GM10248 (cell line): ENCODE data around the gene KDM1B.
"Not testable (repeated sequence)": the region's sequence is repeated elsewhere in the genome, so short reads cannot be mapped to it uniquely, and the experiment has no call there.

Experiments used
- CTCF ChIA-PET: fragments of 300-600 bp; sonication (Branson Sonifier 250); formaldehyde crosslinking; extraction: SDS; loops from one replicate; lab custom pipeline; 2021; ENCODE audit warnings: antibody characterized with exemption; lab: Yijun Ruan, JAX
- POLR2A ChIA-PET: fragments of 350-650 bp; sonication (Branson Sonifier 250); formaldehyde crosslinking; extraction: SDS; loops from one replicate; lab custom pipeline; 2020; ENCODE audit warnings: antibody characterized with exemption; lab: Yijun Ruan, JAX
- DNase-seq: peaks from one replicate; pipeline ENCODE4 v3.0.0; 2012; ENCODE audit errors: extremely low spot score
- CTCF ChIP-seq: IDR thresholded peaks from 2 replicates; pipeline ENCODE4 v1.5.1; 2012; ENCODE audit warnings: mild to moderate bottlenecking, low read depth; ENCODE audit errors: extremely low read depth, missing control alignments, control extremely low read depth

KDM1B gene

GRCh38 chr6:18192026-18192425 lies 36.8 kb downstream of the KDM1B start:
- DNase-seq, result no peak
- ChIA-PET CTCF (interaction anchor here (1.0 to 1.3 kb wide), 3 partner anchors 8 to 13 kb away, joined by 3 to 4 read pairs (median 3); no protein-coding TSS in a partner anchor), POLR2A (no interaction called here)
- TF ChIP-seq CTCF, result no peak

GRCh38 chr6:18203786-18204185 lies 48.6 kb downstream of the KDM1B start:
- no peak for TF ChIP-seq CTCF
- ChIA-PET CTCF (interaction anchor here (0.9 to 2.0 kb wide), 3 partner anchors 12 to 24 kb away, joined by 3 to 4 read pairs (median 4); no protein-coding TSS in a partner anchor), POLR2A (no interaction called here)
- no peak for DNase-seq

DNA sequence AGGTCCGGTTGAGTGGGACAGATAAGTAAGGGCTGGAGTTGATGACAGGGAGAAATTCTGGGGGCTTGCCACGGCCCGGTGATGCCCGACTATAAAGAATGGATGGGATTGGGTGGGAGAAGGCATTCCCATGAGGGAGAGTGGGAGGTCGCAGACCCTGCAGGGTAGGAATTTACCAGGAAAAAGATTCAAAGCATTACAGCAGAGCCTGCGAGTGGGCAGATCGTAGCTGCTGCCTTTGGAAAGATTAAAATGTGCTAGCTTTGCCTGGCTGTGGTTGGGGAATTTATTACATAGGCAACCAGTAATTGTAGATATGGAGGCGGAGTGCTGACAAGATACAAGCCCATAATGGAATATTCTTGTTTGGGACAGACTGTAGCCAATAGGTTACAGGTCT lies 49.5 kb downstream of the KDM1B start:
- CTCF ChIA-PET, result interaction anchor here (0.9 to 1.3 kb wide), 2 partner anchors 13 to 16 kb away, joined by 3 to 4 read pairs; no protein-coding TSS in a partner anchor
- POLR2A ChIA-PET, result no interaction called here
- DNase-seq, result no peak
- TF ChIP-seq CTCF, result no peak

- DNase-seq, result no peak
- CTCF ChIA-PET, result interaction anchor here (1.1 kb wide), 1 partner anchor 48 kb away, joined by 3 read pairs; no protein-coding TSS in a partner anchor
Observed at GRCh38 chr6:18206591-18206990, 51.4 kb downstream of the KDM1B start.

GRCh38 chr6:18207438-18207837 lies 52.2 kb downstream of the KDM1B start:
- ChIA-PET CTCF (interaction anchor here (1.1 kb wide), 1 partner anchor 47 kb away, joined by 3 read pairs; no protein-coding TSS in a partner anchor), POLR2A (no interaction called here)
- no peak for TF ChIP-seq CTCF
- no peak for DNase-seq

More at GRCh38 chr6:18206591-18206990, 51.4 kb downstream of the KDM1B start:
- POLR2A ChIA-PET, result no interaction called here
- TF ChIP-seq CTCF, result no peak

DNA sequence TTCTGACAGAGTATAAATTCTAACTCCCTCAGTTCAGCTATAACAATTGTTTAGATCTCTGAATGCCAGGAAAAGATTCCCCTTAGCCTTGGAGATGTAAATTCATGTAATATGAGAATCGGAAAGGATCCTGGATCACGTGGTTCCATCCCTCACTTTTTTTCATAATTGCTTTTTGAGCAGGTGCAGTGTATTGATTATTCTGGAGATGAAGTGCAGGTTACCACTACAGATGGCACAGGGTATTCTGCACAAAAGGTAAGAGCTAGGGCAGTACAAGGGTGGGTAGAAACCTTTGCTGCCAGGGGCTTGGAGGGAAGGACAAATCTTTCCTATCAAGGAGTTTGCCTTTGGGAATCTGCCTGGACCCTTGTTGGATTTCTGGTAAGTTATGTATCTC lies 52.7 kb downstream of the KDM1B start:
- ChIA-PET POLR2A (no interaction called here), CTCF (interaction anchor here (2.4 kb wide), 1 partner anchor 8 kb away, joined by 9 read pairs; no protein-coding TSS in a partner anchor)
- DNase-seq, result no peak
- TF ChIP-seq CTCF, result no peak

DNA sequence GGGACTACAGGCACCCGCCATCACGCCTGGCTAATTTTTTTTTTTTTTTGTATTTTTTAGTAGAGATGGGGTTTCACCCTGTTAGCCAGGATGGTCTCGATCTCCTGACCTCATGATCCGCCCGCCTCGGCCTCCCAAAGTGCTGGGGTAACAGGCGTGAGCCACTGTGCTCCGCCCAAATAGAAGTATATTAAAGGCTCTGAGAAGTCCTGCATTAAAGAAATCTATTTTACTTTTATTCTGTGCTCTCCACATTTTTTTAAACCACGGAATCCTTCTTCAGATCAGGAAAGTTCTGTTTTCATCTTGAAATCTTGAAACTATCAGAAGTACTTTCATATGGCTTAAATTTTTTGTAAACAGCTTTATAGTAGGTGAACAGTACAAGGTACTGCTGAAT lies 53.6 kb downstream of the KDM1B start:
- POLR2A ChIA-PET, DNase-seq: not testable (repeated sequence)
- CTCF ChIA-PET, result interaction anchor here (1.1 to 2.4 kb wide), 2 partner anchors 9 to 46 kb away, joined by 3 to 9 read pairs; no protein-coding TSS in a partner anchor
